Calu3 (cell line): ENCODE measurements around the gene FAM200C. TPM values are rescaled to one million over a fixed set of nuclear protein-coding genes. Genes with fewer than 3 reads are reported as not detected.

ENCODE experiments used
- BruUV-seq: library from RNA; stranded (reverse); fragments of 400-500 nt; replicated peaks from 2 replicates; lab custom pipeline; 2021; lab: Mats Ljungman, UMichigan
- CTCF ChIA-PET: fragments of 300-600 bp; sonication (Branson Sonifier 250); formaldehyde crosslinking; loops from one replicate; lab custom pipeline; 2022; ENCODE audit warnings: antibody characterized with exemption; lab: Charles Lee
- DNase-seq: peaks from one replicate; pipeline ENCODE4 v3.0.0; 2022
- H3K27ac Mint-ChIP-seq: one replicate; pipeline ENCODE4 v1.8.0; 2022; ENCODE audit warnings: mixed read lengths; ENCODE audit not compliant: unreplicated experiment
- H3K27me3 Mint-ChIP-seq: one replicate; pipeline ENCODE4 v1.8.0; 2022; ENCODE audit warnings: mixed read lengths; ENCODE audit not compliant: unreplicated experiment
- H3K36me3 Mint-ChIP-seq: one replicate; pipeline ENCODE4 v1.8.0; 2022; ENCODE audit warnings: mild to moderate bottlenecking, moderate library complexity, mixed read lengths; ENCODE audit not compliant: insufficient read depth, unreplicated experiment
- H3K4me1 Mint-ChIP-seq: one replicate; pipeline ENCODE4 v1.8.0; 2022; ENCODE audit warnings: mild to moderate bottlenecking, low read depth, mixed read lengths; ENCODE audit not compliant: unreplicated experiment
- H3K4me3 Mint-ChIP-seq: one replicate; pipeline ENCODE4 v1.8.0; 2022; ENCODE audit warnings: mild to moderate bottlenecking, low read depth, moderate library complexity, mixed read lengths; ENCODE audit not compliant: unreplicated experiment
- H3K9me3 Mint-ChIP-seq: one replicate; pipeline ENCODE4 v1.8.0; 2022; ENCODE audit warnings: low read depth, mixed read lengths; ENCODE audit not compliant: unreplicated experiment
- CTCF ChIP-seq: fragments of 200-600 bp; IDR thresholded peaks from one replicate; pipeline ENCODE4 v1.8.0; 2022; ENCODE audit warnings: antibody characterized with exemption; ENCODE audit not compliant: unreplicated experiment
- intact Hi-C: fragments of 100-400 bp; cut with micrococcal nuclease; formaldehyde crosslinking; loops from one replicate; pipeline ENCODE4 v1.10.0; 2022; ENCODE audit not compliant: unreplicated experiment
- total RNA-seq: library from RNA; stranded (reverse); gene quantifications from 2 replicates; pipeline ENCODE4 v1.2.3, GENCODE V29; 2022

The FAM200C gene
- total RNA-seq, 1 experiment from 2014 or later = 7.5 TPM

GRCh38 chr5:160356550-160357347 is 43.1 kb downstream of the FAM200C start:
- Mint-ChIP-seq H3K4me3 (no peak overlapping the region), H3K27ac (no peak overlapping the region), H3K27me3 (peaks cover 20% of the 10 kb centered on the region), H3K9me3 (no peaks in the 10 kb centered on the region), H3K4me1 (no peaks in the 10 kb centered on the region), H3K36me3 (no peaks in the 10 kb centered on the region)
- CTCF ChIA-PET = interaction anchor here (1.2 kb wide), 1 partner anchor 112 kb away, joined by 3 read pairs; no protein-coding TSS in a partner anchor
- BruUV-seq = no TSS peak
- no peak for DNase-seq
- intact Hi-C loops = no loop called here
- TF ChIP-seq CTCF = no peak

GRCh38 chr5:160354666-160355065 is 45.2 kb downstream of the FAM200C start:
- no peak for TF ChIP-seq CTCF
- H3K4me3 Mint-ChIP-seq = no peak overlapping the region
- H3K36me3 Mint-ChIP-seq = no peaks in the 10 kb centered on the region
- CTCF ChIA-PET = no interaction called here
- no peaks in the 10 kb centered on the region for H3K9me3 Mint-ChIP-seq
- no peaks in the 10 kb centered on the region for H3K4me1 Mint-ChIP-seq
- intact Hi-C loops = no loop called here
- DNase-seq = no peak
- no TSS peak for BruUV-seq
- H3K27me3 Mint-ChIP-seq = peaks cover 9% of the 10 kb centered on the region
- no peak overlapping the region for H3K27ac Mint-ChIP-seq

GRCh38 chr5:160353379-160353778 is 46.5 kb downstream of the FAM200C start:
- no peak for DNase-seq
- Mint-ChIP-seq H3K27me3 (no peaks in the 10 kb centered on the region), H3K4me3 (no peak overlapping the region), H3K36me3 (no peaks in the 10 kb centered on the region), H3K9me3 (no peaks in the 10 kb centered on the region), H3K27ac (no peak overlapping the region), H3K4me1 (no peaks in the 10 kb centered on the region)
- CTCF ChIA-PET = no interaction called here
- intact Hi-C loops = no loop called here
- TF ChIP-seq CTCF = no peak
- BruUV-seq = no TSS peak

- no peak for DNase-seq
- no peak overlapping the region for H3K4me3 Mint-ChIP-seq
- intact Hi-C loops = no loop called here
- CTCF ChIA-PET = no interaction called here
- no peak overlapping the region for H3K27ac Mint-ChIP-seq
- H3K4me1 Mint-ChIP-seq = no peaks in the 10 kb centered on the region
- H3K36me3 Mint-ChIP-seq = no peaks in the 10 kb centered on the region
- no TSS peak for BruUV-seq
- no peaks in the 10 kb centered on the region for H3K27me3 Mint-ChIP-seq
- H3K9me3 Mint-ChIP-seq = no peaks in the 10 kb centered on the region
- TF ChIP-seq CTCF = no peak
Measured at GRCh38 chr5:160352308-160352707, 47.5 kb downstream of the FAM200C start.
